ENCODE data around the gene KXD1.

Gene KXD1

DNA sequence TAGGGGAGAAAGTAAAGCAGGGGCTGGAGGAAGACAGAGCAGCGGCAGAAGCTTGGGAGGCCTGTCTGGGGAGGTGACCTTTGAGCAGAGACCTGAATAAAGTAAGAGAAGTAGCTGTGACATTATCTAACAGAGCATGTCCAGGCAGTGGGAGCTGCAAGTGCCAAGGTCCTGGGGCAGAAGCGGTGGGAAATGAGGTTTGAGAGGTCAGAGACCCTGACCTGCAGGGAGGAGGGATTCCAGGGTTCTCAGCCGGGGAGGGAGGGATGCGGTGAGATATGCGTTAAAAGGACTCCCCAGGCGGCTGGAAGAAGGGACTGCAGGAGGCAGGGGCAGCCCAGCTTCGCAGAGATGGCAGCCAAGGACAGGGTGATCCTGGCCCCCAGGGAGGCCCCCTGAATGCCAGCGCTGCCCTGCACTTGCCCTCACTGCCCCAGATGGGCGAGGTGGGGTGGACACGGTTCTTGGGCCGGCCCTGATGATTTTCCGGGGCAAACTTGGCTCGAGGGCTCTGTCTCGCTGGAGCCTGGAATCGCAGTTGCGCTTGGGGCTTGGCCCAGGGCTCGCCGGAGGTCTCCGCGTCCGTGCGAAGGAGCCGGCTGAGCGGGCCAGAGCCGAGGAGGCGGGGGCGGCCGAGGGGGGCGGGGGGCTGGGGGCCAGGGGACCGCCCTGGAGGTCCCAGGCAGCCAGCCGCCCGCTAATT, 45.7 kb downstream of the KXD1 start:
- no peak for DNase-seq (ENCODE audit: low spot score)

DNA sequence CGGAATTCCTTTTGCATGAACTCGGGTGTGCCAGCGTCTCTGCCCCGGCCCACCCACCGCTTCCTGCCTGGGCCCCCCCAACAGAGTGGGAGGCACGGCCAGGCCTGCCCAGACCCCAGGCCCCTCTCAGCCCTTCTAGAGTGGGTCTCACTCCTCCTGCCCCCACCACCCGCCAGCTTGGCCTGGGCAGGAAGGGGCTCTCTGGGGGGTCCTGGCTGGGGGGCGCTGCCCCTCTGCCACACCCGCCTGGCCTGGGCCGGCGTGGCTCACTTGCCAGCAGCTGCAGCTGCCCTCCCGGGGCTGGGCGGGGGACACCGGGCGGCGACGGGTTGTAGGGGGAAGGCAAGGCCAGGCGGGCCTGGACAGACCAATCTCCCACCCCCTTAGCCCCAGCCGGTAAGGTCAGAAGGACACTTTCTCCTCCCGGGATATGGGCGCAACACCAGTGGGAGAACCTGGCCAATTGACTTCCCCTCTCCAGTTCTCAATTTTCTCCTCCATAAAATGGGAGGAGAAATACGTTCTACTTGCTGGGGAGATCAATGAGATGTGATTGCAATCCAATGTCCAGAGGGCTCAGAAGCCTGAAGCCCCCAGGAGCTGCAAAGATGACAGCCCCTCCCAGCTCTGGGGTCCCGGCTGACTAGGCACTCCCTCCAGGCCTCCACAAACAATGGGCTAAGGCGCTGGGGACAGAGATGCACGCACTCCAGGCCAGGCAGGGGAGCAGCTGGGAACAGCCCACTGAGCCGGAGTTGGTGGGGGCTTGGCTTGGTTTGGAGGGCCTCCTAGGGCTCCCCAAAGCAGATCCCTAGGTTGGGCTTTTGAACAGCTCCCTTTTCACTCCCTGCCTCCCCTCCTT, 46.5 kb downstream of the KXD1 start:
- no peak for DNase-seq (ENCODE audit: low spot score)

DNA sequence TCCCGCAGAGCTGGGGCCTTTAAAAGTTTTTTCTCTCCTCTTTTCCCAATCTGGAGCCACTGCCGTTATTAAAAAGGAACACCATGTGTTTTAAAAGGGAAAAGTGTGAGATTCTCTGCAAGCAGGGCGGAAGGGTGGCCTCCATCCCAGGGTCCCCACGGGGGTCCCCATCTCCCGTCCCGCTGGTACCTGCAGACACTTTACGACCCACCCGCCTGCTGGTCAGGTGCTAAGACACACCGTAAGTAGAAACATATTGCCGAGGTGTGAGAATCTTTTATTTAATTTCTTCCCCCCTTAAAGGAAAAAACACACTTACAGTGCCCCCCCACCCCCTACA, 47.1 kb downstream of the KXD1 start:
- DNase-seq (ENCODE audit: low spot score), result no peak

DNA sequence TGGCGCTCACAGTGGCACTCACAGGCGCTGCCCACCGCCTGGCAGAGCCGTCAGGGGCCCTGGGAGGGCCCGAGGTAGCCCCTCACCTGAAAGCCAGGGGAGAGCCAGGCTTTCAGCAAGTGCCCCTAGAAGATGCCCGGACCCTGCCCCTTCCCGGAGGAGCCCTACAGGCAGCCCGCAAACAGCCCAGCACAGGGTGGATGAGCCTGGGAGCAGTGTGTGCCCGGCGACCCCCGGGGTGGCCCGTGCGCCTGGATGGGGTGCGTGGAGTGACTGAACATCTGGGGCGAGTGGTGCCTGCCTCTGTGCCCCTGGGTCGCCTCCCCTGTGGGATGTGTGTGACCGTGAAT, 47.5 kb downstream of the KXD1 start:
- no peak for DNase-seq (ENCODE audit: low spot score)

DNA sequence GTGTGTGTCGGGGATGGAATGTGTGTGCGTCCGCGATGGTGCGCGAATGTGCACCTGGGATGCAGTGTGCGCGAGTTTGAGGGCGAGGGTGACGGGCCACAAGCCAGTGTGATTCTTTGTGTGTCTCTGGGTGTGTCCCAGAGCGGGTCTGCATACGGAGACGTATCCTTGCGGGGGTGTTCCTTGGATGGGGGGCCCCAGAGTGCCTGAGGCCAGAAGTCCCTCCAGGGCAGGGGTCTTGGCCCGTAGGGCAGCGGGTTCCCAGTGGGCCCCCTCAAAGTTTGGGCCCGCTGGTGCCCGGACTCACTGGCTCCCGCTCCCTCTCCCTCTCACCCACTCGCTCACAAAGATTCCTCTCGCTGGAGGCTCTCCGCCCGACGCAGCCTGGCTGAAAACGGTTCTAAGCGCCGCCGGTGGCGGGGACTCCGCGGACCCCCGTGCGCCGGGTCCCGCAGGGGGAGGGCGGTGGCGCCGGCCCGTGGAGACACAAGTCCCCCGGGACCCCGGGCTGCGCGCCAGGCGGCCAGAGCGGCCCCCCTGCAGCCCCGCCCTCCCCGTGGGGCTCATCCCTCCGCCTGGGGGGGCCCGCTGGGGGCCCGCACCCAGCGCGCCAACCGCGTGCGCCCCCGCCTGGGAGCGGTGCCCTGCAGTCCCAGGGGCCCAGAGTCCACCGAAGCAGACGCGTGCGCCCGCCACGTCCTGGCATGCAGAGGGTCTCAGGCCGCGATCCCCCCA, 48.0 kb downstream of the KXD1 start:
- peak; percentile 85 for DNase-seq (ENCODE audit: low spot score)

DNA sequence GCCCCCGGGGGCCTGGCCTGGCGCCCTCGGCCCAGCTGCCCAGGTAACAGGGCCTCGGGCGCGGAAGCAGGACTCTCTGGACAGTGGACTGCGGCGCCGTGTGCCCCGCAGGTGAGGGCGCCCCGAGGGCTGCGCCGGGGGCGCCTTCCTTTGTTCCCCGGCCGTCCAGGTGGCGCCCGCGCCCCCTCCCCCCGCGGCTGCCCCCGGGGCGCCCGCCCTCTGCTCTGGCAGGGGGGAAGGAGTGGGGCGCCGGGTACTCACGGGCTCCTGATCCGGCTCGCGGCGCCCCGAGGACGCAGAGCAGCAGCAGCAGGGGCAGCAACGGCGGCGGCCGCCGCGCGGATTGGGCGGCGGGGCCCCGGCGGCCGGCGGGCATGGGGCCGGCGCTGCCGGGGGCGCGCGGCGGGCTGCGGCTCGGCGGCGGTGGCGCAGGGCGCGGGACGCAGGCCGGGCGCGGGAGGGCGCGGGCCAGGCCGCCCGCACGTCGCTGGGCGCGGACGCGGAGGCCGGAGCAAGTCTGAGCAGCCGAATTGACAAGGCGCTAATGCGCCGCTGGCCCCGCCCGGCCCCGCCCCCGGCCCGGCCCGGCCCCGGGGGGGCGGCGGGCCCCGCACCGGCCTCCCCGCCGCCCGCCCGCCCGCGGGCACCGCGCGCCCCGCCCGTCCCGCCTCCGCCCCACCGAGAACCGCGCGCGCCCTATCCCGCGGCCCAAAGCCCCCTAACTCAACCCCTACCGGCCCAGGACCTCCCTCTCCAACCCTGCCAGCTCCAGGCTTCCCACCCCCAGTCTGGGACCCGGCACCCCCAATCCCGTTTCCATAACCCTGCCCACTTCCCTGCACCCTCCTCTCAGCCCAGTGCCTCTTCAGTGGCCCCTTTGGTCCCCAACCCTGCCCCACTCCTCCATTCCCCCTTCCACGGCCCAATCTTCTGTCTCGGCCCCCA, 48.9 kb downstream of the KXD1 start, which contains the start of gene CRLF1:
Gene CRLF1, minus strand, starts transcription at position 519 of the 945 bp plus-strand sequence. Its CDS starts 143 bp downstream, at position 376.
- DNase-seq (ENCODE audit: low spot score), result peak; percentile 85

DNA sequence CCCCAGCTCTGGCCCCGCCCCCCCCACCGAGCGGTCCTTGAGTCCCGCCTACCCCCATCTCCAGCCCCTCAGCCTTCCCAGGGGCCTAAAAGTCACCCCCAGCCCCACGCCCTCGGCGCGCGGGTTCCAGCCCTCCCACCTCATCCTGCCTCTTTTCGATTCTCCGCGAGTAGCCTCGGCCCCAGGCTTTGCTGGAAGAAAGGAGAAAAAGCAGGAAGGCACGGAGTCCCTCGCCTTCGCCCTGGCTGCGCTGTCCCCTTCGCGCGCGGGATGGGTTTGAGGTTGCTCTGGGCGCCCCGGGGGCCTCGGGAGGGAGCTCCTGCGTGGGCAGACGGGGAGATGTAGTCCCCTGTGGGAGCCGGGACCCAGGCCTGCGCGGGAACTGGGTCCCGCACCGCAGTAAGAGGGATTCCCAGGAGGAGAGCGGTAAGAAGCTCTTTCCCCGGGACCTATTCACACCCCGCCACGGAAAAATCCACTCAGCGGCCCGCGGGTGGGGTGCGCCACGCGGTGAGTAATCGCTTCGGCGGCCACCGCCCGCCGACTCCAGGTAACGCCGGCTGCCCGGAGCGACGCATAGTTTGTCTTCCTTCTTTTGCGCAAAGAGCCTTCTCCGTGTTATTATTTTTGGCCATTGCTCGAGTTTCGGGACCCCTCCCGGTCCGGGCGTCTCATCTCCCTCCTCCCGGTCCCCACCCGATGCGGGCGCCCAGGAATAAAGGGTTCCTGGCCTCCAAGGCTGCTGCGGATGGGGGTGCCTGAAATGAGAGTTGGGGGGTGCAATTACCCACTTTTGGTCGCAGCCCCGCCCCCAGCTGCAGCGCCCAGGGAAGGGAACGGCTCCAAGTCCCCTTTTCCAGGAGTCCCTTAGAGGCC, 49.8 kb downstream of the KXD1 start:
- peak; percentile 70 for DNase-seq (ENCODE audit: low spot score)

DNA sequence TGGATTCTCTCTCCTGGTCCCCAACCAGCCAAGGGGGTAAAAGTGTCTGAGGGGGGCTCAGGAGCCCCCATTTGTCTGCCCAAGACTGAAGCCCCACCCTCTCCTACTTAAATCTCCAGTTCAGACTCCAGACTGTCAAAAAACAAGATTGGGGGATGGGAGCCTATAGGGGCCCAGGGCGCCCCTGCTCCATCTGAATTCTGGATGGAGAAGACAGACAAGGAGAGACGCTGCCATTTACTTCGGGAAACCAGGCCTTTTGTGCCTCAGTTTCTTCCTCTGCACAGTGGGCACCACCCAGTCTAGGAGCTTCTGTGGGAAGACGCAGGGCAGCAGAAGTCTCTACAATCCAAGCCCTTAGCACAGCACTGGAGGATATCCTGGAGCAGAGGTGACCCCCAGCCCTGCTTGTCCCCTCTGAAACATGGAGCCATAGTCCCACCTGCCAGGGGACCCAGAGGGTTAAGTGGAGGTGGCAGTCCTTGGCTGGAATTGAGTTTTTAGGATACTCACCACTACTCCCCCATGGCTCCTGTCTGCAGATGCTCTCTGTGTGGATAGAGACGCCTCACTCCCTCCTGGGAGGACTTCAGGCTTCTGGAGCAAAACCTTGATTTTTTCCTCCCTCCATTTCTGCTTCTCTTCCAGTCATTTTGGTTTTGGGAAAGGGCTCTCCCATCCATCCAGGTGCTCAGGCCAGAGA, 50.6 kb downstream of the KXD1 start:
- no peak for DNase-seq (ENCODE audit: low spot score)

DNA sequence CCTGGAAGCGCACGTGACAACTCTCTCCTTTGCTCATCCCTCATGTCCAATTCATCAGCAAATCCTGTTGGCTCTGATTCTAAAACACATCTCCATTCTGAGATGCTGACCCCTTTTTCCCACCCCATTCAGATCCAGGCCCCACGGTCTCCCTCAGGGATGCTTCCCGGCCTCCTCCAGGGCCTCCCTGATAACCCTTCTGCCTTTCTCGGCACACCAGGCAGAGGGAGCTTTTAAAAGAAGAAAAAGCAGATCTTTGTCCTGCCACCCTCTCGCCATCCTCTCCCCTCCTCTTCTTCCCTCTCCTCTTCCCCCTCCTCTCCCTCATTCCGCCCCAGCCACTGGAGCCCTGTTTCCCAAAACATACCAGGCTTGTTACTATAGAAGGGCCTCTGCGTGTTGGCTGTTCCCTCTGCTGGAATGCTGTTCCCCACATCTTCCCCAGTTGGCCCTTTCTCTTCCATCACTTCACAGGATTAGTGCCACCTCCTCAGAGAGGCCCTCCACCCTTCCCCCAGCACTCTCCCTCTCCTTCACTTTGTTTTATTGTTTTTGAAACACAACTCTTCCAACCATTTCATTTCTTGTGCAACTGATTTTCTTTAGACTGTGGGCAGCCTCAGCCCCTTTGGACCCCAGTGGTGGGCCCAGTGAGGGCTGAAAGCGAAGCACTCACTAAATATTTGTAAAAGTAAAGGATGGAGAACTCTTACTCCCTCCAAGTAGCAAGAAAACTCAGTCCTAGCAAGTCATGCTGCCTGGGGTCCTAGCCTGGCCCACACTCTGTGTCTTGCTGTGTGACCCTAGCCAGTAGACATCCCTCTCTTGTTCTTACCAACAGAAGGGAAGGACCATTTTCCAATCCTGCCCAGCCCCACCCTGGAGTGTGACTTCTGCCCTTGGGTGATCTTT, 51.4 kb downstream of the KXD1 start:
- no peak for DNase-seq (ENCODE audit: low spot score)

DNA sequence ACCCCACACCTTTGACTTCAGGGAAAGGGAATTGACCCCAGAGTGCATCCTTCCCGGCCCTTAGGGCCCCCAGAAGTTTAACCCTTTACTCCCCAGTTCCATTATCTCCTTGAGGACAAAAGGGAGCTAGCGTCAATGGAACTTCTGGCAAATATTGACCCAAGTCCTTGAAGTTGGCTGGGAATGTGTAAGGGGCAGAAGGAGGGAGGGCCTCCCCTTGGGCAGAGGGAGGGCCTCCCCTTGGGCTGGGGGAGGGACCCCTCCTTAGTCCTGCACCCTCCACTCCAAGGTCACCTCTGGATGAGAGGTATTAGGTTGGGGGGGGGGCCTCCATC, 52.0 kb downstream of the KXD1 start:
- DNase-seq (ENCODE audit: low spot score), result no peak

DNA sequence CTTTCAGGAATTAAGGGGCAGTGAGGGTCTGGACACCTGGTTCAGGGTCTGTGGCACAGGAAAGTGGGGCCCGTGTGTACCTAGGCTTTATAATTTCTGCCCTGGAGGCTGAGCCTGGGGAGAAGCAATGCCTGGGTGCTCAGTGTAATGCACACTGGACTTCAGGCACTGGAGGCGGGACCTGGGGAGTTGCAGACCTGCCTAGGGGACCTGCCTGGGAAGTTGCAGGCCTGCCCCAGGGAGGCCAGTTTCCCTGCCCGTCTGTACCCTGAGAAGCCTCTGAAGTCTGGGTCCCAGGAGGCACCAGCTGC, 52.5 kb downstream of the KXD1 start:
- no peak for DNase-seq (ENCODE audit: low spot score)

DNA sequence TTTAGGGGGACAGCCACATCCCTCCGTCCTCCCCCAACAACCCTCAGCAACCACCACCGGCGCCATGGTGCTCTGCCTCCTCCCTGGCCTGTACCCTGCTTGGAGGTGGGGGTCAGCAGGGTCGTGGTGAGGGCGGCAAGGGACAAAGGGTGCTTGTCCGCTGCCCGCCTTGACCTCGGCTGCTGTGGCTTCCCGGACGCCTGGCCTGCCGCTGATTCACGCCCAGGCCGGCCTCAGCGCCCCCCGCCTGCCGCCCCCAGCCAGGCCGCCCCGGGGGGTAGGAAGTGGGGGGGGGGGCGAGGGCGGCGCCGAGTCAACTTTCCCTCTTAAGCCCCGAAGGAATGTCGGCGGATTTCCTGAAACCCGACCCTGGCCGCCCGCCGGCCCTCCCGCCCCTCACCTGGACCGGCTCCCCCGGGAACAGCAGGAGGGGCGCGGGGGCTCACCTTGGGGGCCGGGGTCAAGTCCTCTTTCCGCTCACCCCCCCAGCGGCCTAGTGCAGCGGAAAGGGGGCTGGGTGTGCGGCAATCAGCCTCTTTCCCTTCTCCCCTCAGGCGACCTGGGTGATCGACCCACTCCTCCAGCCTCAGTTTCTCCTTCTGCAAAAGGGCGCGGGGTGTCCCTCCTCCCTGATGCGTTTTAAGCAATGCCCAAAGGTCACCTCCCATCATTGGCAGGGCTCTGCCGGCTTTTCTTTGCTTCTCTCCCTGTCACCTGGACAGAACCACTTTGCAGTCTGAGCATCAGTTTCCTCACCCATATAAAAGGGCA, 53.1 kb downstream of the KXD1 start:
- DNase-seq (ENCODE audit: low spot score), result no peak

DNA sequence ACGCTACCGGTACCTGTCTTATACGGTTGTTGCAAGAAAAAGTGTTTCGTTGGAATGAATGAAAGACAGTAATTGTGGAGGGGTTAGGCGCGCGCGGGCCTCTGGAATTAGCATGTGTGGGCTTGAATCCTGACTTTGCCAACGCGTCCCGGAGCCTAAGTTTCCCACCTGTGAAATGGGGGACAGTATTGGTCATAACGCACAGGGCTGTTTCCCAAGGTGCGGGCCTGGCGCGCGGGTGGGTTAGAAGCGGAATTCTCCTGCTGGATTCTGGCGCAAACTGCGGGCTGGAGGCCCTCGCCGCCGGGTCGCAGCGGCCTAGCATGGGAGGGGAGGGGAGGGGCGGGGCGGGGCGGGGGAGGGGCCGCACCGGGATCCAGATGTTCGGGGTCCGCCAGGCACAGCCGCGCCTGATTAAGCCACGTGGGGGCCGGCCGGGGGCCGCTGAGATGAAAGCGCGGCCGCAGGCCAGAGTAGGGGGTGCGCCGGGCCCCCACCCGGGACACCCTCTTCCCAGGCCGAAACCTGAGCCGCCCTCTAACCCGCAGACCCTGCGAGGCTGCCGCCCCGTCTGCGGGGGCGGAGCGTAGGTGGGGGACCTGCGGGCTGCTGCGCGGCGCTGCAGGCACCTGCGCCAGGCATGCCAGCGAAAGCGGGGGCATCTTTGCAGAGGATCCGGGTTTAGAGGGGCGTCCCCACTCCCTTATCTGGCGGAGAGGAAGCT, 53.8 kb downstream of the KXD1 start:
- no peak for DNase-seq (ENCODE audit: low spot score)

DNA sequence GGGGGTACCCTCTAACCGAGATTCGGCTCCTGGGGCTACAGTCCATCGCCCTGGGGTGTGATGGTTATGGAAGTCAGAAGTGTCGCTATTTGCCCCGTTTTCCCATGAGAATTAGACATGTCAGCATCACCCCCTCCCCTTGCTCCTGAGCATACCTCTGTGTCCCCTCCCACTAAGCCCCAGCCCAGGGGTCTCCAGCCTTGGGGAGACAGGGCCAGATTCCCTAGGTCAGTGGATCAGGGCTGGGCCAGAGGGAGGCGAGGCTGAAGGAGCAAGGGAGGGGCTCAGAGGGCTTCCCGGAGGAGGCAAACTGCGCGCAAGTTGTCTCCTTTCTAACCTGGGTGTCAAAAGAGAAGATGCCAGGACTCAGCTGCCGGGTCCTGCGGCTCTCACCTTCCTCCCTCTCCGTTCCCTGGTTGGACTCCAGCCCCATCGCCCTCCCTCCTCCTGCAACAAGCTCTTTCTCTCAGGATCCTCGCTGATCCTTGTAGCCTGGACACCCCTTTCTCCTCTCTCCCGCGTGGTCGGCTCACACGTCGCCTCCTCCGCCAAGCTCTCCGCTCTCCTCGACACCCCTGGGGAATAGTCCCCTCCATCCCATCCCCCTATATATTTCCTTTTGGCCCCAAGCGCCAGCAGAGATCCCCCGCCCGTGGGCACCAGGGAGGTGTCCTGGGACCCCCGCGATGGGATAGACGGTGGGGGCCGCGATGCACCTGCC, 54.5 kb downstream of the KXD1 start:
- no peak for DNase-seq (ENCODE audit: low spot score)

DNA sequence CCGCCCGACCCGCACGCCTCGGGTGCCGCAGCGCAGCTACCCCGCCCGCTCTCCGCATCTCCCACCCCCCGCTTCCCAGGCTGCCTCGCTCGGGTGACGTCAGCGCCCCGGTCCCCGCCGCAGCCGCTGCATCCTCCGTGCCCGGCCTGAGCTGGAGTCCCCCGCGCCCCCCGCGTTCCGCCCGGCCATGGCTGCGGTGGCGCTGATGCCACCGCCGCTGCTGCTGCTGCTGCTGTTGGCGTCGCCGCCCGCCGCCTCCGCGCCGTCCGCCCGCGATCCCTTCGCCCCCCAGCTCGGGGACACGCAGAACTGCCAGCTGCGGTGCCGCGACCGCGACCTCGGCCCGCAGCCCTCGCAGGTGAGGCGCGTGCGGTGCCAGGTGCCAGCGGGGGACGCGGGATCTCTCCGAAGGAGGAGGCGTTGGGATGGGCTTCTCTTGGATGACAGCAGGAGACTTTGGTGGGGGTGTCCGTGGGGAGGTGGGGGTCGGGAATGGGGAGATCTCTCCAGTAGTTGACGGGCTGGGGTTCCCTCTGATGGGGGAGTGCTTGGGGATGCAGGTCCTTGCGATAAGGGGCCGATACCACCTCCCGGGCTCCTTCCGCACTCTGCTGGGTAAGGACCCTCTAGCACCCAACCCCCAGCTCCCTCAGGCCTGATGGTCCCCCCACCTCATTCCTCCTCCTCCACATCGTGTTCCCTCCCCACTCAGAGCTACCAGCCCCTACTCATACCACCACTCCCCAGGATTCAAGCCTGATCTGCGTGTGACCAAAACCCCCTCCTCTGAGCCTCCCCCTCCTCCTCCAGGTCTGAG, 55.3 kb downstream of the KXD1 start, which contains the start of gene TMEM59L:
Gene TMEM59L, plus strand, starts transcription at position 99 of the 817 bp plus-strand sequence. Its CDS starts 89 bp downstream, at position 188.
- peak; percentile 88 for DNase-seq (ENCODE audit: low spot score)

DNA sequence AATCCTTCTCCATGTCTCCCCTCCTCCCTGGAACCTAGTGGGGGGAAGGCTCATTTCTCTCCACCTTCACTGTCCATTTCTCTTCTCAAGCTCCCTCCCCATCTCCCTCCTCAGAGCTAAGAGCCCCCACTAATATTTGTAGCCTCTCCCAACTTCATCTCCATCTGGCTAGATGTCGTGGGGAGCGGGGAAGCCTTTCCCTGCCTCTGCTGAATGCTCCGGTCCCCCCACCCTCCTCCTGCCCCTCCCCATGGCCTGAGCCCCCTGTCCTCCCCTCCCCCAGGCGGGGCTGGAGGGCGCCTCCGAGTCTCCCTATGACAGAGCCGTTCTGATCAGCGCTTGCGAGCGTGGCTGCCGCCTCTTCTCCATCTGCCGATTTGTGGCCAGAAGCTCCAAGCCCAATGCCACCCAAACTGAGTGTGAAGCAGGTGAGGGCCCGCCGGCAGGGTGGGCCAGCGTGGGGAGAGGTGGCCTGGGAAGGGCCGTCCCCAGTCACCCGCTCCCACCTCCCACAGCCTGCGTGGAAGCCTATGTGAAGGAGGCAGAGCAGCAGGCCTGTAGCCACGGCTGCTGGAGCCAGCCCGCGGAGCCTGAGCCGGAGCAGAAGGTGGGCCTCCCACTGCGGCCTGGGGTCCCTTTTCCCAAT, 56.0 kb downstream of the KXD1 start:
- DNase-seq (ENCODE audit: low spot score), result no peak
